Measurements from ENCODE around the gene SLC12A8.

DNA sequence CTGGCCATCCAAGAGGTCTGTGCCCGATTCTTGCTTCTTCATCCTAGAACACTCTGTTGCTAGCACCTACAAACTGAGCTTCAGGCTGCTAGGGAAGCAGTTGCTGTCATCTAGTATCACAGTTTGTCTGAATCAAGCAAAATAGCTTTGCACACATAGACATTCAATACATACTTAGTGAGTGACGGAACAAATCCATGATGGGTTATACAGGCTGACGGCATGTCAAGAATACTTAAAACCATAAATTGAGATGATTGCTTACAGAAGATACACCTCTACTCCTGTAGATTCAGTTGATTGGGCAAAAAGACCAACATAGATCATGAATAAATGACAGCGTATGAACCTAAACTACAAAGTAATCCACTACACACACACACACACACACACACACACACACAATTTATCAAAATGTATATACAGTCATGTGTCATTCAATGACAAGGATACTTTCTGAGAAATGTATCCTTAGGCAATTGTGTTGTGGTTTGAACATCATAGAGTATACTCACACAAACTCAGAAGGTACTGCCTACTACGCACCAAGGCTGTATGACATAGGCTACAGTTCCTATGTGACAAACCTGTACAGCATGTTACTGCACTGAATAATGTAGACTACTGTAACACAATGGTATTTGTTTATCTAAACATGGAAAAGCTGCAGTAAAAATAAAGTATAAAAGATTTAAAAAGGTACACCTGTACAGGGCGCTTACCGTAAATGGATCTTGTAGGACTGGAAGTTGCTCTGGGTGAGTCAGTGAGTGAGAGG lies 142.4 kb downstream of the SLC12A8 start:
- TF ChIP-seq SP1 (IDR thresholded peaks at IDR 0.05; ENCODE audit: low read depth, low read length) = no peak
- TF ChIP-seq SUZ12 (IDR thresholded peaks at IDR 0.05; ENCODE audit: unreplicated experiment) = no peak
- no peak for TF ChIP-seq BRCA1 (IDR thresholded peaks at IDR 0.05; ENCODE audit: low read depth, low read length)
- TF ChIP-seq SREBF2 (IDR thresholded peaks at IDR 0.05; ENCODE audit: low read length) = no peak
- TF ChIP-seq DPF2 (IDR thresholded peaks at IDR 0.05) = no peak
- TF ChIP-seq CBX5 (IDR thresholded peaks at IDR 0.05; ENCODE audit: low read depth) = no peak
- TF ChIP-seq POLR2AphosphoS5 (IDR thresholded peaks at IDR 0.05; ENCODE audit: low read length) = no peak
- TF ChIP-seq RBBP5 (conservative IDR thresholded peaks at IDR 0.05) = no peak
- TF ChIP-seq ZNF207 (IDR thresholded peaks at IDR 0.05; ENCODE audit: borderline replicate concordance) = no peak
- TF ChIP-seq, protein P1, sequence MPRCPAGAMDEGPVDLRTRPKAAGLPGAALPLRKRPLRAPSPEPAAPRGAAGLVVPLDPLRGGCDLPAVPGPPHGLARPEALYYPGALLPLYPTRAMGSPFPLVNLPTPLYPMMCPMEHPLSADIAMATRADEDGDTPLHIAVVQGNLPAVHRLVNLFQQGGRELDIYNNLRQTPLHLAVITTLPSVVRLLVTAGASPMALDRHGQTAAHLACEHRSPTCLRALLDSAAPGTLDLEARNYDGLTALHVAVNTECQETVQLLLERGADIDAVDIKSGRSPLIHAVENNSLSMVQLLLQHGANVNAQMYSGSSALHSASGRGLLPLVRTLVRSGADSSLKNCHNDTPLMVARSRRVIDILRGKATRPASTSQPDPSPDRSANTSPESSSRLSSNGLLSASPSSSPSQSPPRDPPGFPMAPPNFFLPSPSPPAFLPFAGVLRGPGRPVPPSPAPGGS (IDR thresholded peaks at IDR 0.05; ENCODE audit: borderline replicate concordance, insufficient read depth, low read depth, low read length, poor library complexity, severe bottlenecking) = no peak
- TF ChIP-seq, protein P2, sequence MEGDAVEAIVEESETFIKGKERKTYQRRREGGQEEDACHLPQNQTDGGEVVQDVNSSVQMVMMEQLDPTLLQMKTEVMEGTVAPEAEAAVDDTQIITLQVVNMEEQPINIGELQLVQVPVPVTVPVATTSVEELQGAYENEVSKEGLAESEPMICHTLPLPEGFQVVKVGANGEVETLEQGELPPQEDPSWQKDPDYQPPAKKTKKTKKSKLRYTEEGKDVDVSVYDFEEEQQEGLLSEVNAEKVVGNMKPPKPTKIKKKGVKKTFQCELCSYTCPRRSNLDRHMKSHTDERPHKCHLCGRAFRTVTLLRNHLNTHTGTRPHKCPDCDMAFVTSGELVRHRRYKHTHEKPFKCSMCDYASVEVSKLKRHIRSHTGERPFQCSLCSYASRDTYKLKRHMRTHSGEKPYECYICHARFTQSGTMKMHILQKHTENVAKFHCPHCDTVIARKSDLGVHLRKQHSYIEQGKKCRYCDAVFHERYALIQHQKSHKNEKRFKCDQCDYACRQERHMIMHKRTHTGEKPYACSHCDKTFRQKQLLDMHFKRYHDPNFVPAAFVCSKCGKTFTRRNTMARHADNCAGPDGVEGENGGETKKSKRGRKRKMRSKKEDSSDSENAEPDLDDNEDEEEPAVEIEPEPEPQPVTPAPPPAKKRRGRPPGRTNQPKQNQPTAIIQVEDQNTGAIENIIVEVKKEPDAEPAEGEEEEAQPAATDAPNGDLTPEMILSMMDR (IDR thresholded peaks at IDR 0.05 in 2 of 3, conservative IDR thresholded peaks at IDR 0.05 in 1 of 3; ENCODE audit: control insufficient read depth in 2 of 3, extremely low read depth in 1 of 3, insufficient read depth in 1 of 3, low read depth in 3 of 3, low read length in 3 of 3) = no peak
- no peak for TF ChIP-seq SIX5 (IDR thresholded peaks at IDR 0.05; ENCODE audit: low read depth, low read length, severe bottlenecking)
- no peak for TF ChIP-seq EZH2 (IDR thresholded peaks at IDR 0.05; ENCODE audit: borderline replicate concordance, control insufficient read depth, low read depth, low read length)
